Measurements from ENCODE around the gene ZKSCAN1.

ZKSCAN1 gene

GRCh38 chr7:100071018-100071723, 55.8 kb downstream of the ZKSCAN1 start:
- no peak for TF ChIP-seq CTCF (IDR thresholded peaks at IDR 0.05)

- no peak for TF ChIP-seq CTCF (IDR thresholded peaks at IDR 0.05)
Measured at GRCh38 chr7:100072462-100072861, 57.1 kb downstream of the ZKSCAN1 start.

- TF ChIP-seq CTCF (IDR thresholded peaks at IDR 0.05), result no peak
Measured at GRCh38 chr7:100074841-100075240, 59.4 kb downstream of the ZKSCAN1 start.

- no peak for TF ChIP-seq CTCF (IDR thresholded peaks at IDR 0.05)
Measured at GRCh38 chr7:100075418-100075817, 60.0 kb downstream of the ZKSCAN1 start.

GRCh38 chr7:100077205-100077604, 61.8 kb downstream of the ZKSCAN1 start:
- no peak for TF ChIP-seq CTCF (IDR thresholded peaks at IDR 0.05)

- TF ChIP-seq CTCF (IDR thresholded peaks at IDR 0.05), result no peak
Measured at GRCh38 chr7:100079024-100079560, 63.7 kb downstream of the ZKSCAN1 start.

GRCh38 chr7:100080907-100081534, 65.6 kb downstream of the ZKSCAN1 start:
- no peak for TF ChIP-seq CTCF (IDR thresholded peaks at IDR 0.05)
